Activated naive CD4-positive, alpha-beta T cell treated with anti-CD3 and anti-CD28 coated beads for 36 hours (primary cell): ENCODE data around the gene IL17C. TPM values are rescaled to one million over a fixed set of nuclear protein-coding genes. Genes with fewer than 3 reads are reported as not detected.
"Not testable (repeated sequence)": the region's sequence is repeated elsewhere in the genome, so short reads cannot be mapped to it uniquely, and the experiment has no call there.

Experiments
- CTCF ChIA-PET: fragments of 350-600 bp; sonication (Branson Sonifier 250); formaldehyde crosslinking; loops from one replicate; lab custom pipeline; 2021; ENCODE audit warnings: antibody characterized with exemption; lab: Charles Lee
- DNase-seq: peaks from one replicate; pipeline ENCODE4 v3.0.0-alpha.2; 2020
- H3K27ac Mint-ChIP-seq: one replicate; pipeline ENCODE4 v1.8.0; 2021; ENCODE audit warnings: mild to moderate bottlenecking, mixed read lengths
- H3K27me3 Mint-ChIP-seq: one replicate; pipeline ENCODE4 v1.8.0; 2021; ENCODE audit warnings: low read depth, mixed read lengths
- H3K36me3 Mint-ChIP-seq: one replicate; pipeline ENCODE4 v1.8.0; 2021; ENCODE audit warnings: low read depth, mixed read lengths
- H3K4me1 Mint-ChIP-seq: one replicate; pipeline ENCODE4 v1.8.0; 2021; ENCODE audit warnings: low read depth, mixed read lengths
- H3K4me3 Mint-ChIP-seq: one replicate; pipeline ENCODE4 v1.8.0; 2021; ENCODE audit warnings: mild to moderate bottlenecking, moderate library complexity, mixed read lengths
- H3K9me3 Mint-ChIP-seq: one replicate; pipeline ENCODE4 v1.8.0; 2021; ENCODE audit warnings: mixed read lengths
- intact Hi-C: fragments of 100-400 bp; cut with micrococcal nuclease; formaldehyde crosslinking; loops from one replicate; pipeline ENCODE4 v1.15.1; 2023
- total RNA-seq, 2 experiments: library from RNA; stranded (reverse); gene quantifications; one replicate each; pipeline ENCODE4 v1.2.3, GENCODE V29; 2021

Gene IL17C
- total RNA-seq, 2 experiments from 2014 or later, result not detected

- H3K4me1 Mint-ChIP-seq, result peaks cover 9% of the 10 kb centered on the region
- no peak overlapping the region for H3K27ac Mint-ChIP-seq
- no peak overlapping the region for H3K4me3 Mint-ChIP-seq
- H3K36me3 Mint-ChIP-seq, result peaks cover 26% of the 10 kb centered on the region
- CTCF ChIA-PET, result no interaction called here
- intact Hi-C loops, result no loop called here
- H3K27me3 Mint-ChIP-seq, result no peaks in the 10 kb centered on the region
- DNase-seq, result no peak
- no peaks in the 10 kb centered on the region for H3K9me3 Mint-ChIP-seq
Observed at GRCh38 chr16:88599825-88600538, 38.4 kb upstream of the IL17C start.

DNA sequence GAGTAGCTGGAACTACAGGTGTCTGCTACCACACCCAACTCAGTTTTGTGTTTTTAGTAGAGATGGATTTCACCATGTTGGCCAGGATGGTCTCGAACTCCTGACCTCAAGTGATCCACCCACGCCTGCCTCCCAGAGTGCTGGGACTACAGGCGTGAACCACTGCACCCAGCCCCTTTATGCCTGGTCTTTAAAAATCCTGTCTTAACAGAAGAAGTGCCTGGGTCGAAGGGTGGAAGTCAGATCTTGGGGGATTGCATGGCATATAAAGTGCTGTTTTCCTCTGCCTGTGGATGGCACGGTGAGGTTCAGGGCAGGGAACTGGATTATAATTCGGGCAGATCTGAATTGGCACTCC, 37.9 kb upstream of the IL17C start:
- H3K27ac Mint-ChIP-seq, result no peak overlapping the region
- intact Hi-C loops, result no loop called here
- no peak overlapping the region for H3K4me3 Mint-ChIP-seq
- CTCF ChIA-PET, result no interaction called here
- H3K9me3 Mint-ChIP-seq, result no peaks in the 10 kb centered on the region
- H3K36me3 Mint-ChIP-seq, result peaks cover 24% of the 10 kb centered on the region
- peaks cover 8% of the 10 kb centered on the region for H3K4me1 Mint-ChIP-seq
- no peaks in the 10 kb centered on the region for H3K27me3 Mint-ChIP-seq
- DNase-seq, result no peak

- CTCF ChIA-PET, result no interaction called here
- Mint-ChIP-seq H3K36me3 (peaks cover 21% of the 10 kb centered on the region), H3K27me3 (no peaks in the 10 kb centered on the region)
Observed at GRCh38 chr16:88601313-88602036, 36.9 kb upstream of the IL17C start.

GRCh38 chr16:88602091-88602490, 36.3 kb upstream of the IL17C start:
- Mint-ChIP-seq H3K27ac (no peak overlapping the region), H3K4me1 (no peaks in the 10 kb centered on the region), H3K9me3 (no peaks in the 10 kb centered on the region), H3K27me3 (no peaks in the 10 kb centered on the region), H3K4me3 (no peak overlapping the region), H3K36me3 (peaks cover 21% of the 10 kb centered on the region)
- intact Hi-C loops, result no loop called here
- CTCF ChIA-PET, result no interaction called here
- no peak for DNase-seq

More at GRCh38 chr16:88601313-88602036, 36.9 kb upstream of the IL17C start:
- Mint-ChIP-seq H3K4me3 (no peak overlapping the region), H3K9me3 (no peaks in the 10 kb centered on the region), H3K27ac (no peak overlapping the region), H3K4me1 (peaks cover 4% of the 10 kb centered on the region)
- intact Hi-C loops, result no loop called here
- no peak for DNase-seq

GRCh38 chr16:88605186-88606147, 32.9 kb upstream of the IL17C start:
- Mint-ChIP-seq H3K27ac (no peak overlapping the region), H3K36me3 (peaks cover 23% of the 10 kb centered on the region), H3K27me3 (no peaks in the 10 kb centered on the region), H3K4me3 (no peak overlapping the region), H3K9me3 (no peaks in the 10 kb centered on the region), H3K4me1 (no peaks in the 10 kb centered on the region)
- intact Hi-C loops, result no loop called here
- CTCF ChIA-PET, result no interaction called here
- no peak for DNase-seq

DNA sequence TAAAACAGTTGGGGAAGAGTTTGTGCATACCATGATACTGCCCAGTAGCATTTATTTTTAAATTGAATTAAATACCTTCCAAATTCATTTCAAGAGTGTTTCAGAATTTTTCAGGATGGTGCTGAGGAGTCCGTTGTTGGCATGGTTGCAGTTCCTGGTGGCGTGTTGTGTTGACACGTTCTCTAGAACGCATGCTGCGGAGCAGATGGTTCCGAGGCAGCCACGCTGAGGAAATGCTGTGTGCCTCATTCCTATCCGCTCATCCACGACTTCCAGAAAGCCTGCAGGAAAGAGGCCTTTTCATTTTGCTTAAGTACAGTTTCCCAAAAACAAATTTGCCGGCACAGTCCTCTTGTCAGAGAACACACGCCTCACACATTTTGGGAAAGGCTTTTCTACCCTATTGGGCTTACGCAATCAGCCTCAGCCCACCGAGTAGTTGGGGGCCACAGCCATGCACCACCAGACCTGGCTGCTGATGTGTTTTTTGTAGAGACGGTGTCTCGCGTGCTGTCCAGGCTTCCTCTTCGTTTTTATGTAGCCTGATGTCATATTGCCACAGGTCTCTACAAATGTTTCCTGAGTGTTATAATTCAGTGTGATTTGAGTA, 32.1 kb upstream of the IL17C start:
- Mint-ChIP-seq H3K4me3 (no peak overlapping the region), H3K27ac (no peak overlapping the region), H3K4me1 (no peaks in the 10 kb centered on the region), H3K36me3 (peaks cover 27% of the 10 kb centered on the region), H3K27me3 (no peaks in the 10 kb centered on the region), H3K9me3 (no peaks in the 10 kb centered on the region)
- intact Hi-C loops, result no loop called here
- CTCF ChIA-PET, result no interaction called here
- no peak for DNase-seq

- Mint-ChIP-seq H3K27me3 (no peaks in the 10 kb centered on the region), H3K36me3 (peaks cover 26% of the 10 kb centered on the region), H3K9me3 (no peaks in the 10 kb centered on the region), H3K27ac (no peak overlapping the region), H3K4me3 (no peak overlapping the region), H3K4me1 (no peaks in the 10 kb centered on the region)
- CTCF ChIA-PET, result interaction anchor here (0.8 kb wide), 1 partner anchor 97 kb away, joined by 3 read pairs; no protein-coding TSS in a partner anchor
- intact Hi-C loops, result no loop called here
- DNase-seq, result no peak
Observed at GRCh38 chr16:88608076-88608475, 30.3 kb upstream of the IL17C start.

- H3K9me3 Mint-ChIP-seq, intact Hi-C loops, H3K27me3 Mint-ChIP-seq, DNase-seq, H3K4me1 Mint-ChIP-seq, H3K27ac Mint-ChIP-seq, H3K4me3 Mint-ChIP-seq: not testable (repeated sequence)
- CTCF ChIA-PET, result interaction anchor here (1.1 kb wide), 1 partner anchor 128 kb away, joined by 3 read pairs; no protein-coding TSS in a partner anchor
- H3K36me3 Mint-ChIP-seq, result peaks cover 31% of the 10 kb centered on the region
Observed at GRCh38 chr16:88609426-88609825, 28.9 kb upstream of the IL17C start.

- Mint-ChIP-seq H3K4me3 (no peak overlapping the region), H3K27me3 (no peaks in the 10 kb centered on the region), H3K36me3 (peaks cover 32% of the 10 kb centered on the region), H3K4me1 (no peaks in the 10 kb centered on the region), H3K9me3 (no peaks in the 10 kb centered on the region), H3K27ac (no peak overlapping the region)
- no peak for DNase-seq
- CTCF ChIA-PET, result interaction anchor here (1.1 kb wide), 1 partner anchor 128 kb away, joined by 3 read pairs; no protein-coding TSS in a partner anchor
- intact Hi-C loops, result no loop called here
Observed at GRCh38 chr16:88610080-88610479, 28.3 kb upstream of the IL17C start.

- H3K27me3 Mint-ChIP-seq, result no peaks in the 10 kb centered on the region
- no peaks in the 10 kb centered on the region for H3K4me1 Mint-ChIP-seq
- intact Hi-C loops, result no loop called here
- no peak overlapping the region for H3K27ac Mint-ChIP-seq
- CTCF ChIA-PET, result no interaction called here
- H3K4me3 Mint-ChIP-seq, result no peak overlapping the region
- no peak for DNase-seq
- no peaks in the 10 kb centered on the region for H3K9me3 Mint-ChIP-seq
- H3K36me3 Mint-ChIP-seq, result peaks cover 32% of the 10 kb centered on the region
Observed at GRCh38 chr16:88610909-88611812, 27.2 kb upstream of the IL17C start.

- H3K27ac Mint-ChIP-seq, result no peak overlapping the region
- no peak for DNase-seq
- intact Hi-C loops, result no loop called here
- no peak overlapping the region for H3K4me3 Mint-ChIP-seq
- H3K4me1 Mint-ChIP-seq, result no peaks in the 10 kb centered on the region
- CTCF ChIA-PET, result no interaction called here
- no peaks in the 10 kb centered on the region for H3K9me3 Mint-ChIP-seq
- H3K36me3 Mint-ChIP-seq, result peaks cover 31% of the 10 kb centered on the region
- H3K27me3 Mint-ChIP-seq, result no peaks in the 10 kb centered on the region
Observed at GRCh38 chr16:88613293-88613692, 25.1 kb upstream of the IL17C start.
